Measurements from ENCODE around the gene TNFRSF6B.

DNA sequence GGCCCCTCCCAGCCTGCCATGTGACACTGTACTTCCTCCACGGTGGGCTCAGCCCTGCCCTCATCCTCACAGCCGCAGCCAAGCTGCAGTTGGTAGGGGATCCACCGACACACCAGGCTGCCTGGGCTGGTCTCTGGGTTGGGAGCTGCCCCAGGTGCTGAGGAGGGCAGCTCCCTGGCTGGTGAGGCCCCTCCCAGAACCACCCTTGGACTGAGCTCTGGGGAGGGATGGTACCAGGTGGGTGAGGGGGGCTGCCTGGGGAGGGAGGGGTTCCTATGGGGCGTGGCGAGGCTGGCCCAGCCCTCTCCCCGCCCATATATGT, 185 bp upstream of the TNFRSF6B start:
- TF ChIP-seq, protein P1, sequence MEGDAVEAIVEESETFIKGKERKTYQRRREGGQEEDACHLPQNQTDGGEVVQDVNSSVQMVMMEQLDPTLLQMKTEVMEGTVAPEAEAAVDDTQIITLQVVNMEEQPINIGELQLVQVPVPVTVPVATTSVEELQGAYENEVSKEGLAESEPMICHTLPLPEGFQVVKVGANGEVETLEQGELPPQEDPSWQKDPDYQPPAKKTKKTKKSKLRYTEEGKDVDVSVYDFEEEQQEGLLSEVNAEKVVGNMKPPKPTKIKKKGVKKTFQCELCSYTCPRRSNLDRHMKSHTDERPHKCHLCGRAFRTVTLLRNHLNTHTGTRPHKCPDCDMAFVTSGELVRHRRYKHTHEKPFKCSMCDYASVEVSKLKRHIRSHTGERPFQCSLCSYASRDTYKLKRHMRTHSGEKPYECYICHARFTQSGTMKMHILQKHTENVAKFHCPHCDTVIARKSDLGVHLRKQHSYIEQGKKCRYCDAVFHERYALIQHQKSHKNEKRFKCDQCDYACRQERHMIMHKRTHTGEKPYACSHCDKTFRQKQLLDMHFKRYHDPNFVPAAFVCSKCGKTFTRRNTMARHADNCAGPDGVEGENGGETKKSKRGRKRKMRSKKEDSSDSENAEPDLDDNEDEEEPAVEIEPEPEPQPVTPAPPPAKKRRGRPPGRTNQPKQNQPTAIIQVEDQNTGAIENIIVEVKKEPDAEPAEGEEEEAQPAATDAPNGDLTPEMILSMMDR (IDR thresholded peaks at IDR 0.05) = no peak
- TF ChIP-seq, protein P2, sequence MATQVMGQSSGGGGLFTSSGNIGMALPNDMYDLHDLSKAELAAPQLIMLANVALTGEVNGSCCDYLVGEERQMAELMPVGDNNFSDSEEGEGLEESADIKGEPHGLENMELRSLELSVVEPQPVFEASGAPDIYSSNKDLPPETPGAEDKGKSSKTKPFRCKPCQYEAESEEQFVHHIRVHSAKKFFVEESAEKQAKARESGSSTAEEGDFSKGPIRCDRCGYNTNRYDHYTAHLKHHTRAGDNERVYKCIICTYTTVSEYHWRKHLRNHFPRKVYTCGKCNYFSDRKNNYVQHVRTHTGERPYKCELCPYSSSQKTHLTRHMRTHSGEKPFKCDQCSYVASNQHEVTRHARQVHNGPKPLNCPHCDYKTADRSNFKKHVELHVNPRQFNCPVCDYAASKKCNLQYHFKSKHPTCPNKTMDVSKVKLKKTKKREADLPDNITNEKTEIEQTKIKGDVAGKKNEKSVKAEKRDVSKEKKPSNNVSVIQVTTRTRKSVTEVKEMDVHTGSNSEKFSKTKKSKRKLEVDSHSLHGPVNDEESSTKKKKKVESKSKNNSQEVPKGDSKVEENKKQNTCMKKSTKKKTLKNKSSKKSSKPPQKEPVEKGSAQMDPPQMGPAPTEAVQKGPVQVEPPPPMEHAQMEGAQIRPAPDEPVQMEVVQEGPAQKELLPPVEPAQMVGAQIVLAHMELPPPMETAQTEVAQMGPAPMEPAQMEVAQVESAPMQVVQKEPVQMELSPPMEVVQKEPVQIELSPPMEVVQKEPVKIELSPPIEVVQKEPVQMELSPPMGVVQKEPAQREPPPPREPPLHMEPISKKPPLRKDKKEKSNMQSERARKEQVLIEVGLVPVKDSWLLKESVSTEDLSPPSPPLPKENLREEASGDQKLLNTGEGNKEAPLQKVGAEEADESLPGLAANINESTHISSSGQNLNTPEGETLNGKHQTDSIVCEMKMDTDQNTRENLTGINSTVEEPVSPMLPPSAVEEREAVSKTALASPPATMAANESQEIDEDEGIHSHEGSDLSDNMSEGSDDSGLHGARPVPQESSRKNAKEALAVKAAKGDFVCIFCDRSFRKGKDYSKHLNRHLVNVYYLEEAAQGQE (IDR thresholded peaks at IDR 0.05; ENCODE audit: insufficient read depth in 1 of 2, low read depth in 2 of 2, low read length in 1 of 2) = no peak
- TF ChIP-seq POLR2AphosphoS5 (IDR thresholded peaks at IDR 0.05; ENCODE audit: low read depth, low read length) = no peak

All from Panc1 (cell line).